Progenitor cell of endocrine pancreas (in vitro differentiated cells): ENCODE data around the gene ANKRD13C. TPM values are rescaled to one million over a fixed set of nuclear protein-coding genes. Genes with fewer than 3 reads are reported as not detected.
"Not testable (repeated sequence)": the region's sequence is repeated elsewhere in the genome, so short reads cannot be mapped to it uniquely, and the experiment has no call there.

Experiments used
- DNase-seq: peaks from one replicate; pipeline ENCODE4 v3.0.0; 2021; ENCODE audit warnings: low spot score; ENCODE audit not compliant: unreplicated experiment
- H3K27ac Mint-ChIP-seq: 2 replicates; pipeline ENCODE4 v1.8.0; 2021; ENCODE audit warnings: mild to moderate bottlenecking, moderate library complexity, mixed read lengths
- H3K27me3 Mint-ChIP-seq: 2 replicates; pipeline ENCODE4 v1.8.0; 2021; ENCODE audit warnings: mixed read lengths
- H3K36me3 Mint-ChIP-seq: 2 replicates; pipeline ENCODE4 v1.8.0; 2022; ENCODE audit warnings: mixed read lengths; ENCODE audit not compliant: insufficient read depth
- H3K4me1 Mint-ChIP-seq: 2 replicates; pipeline ENCODE4 v1.8.0; 2021; ENCODE audit warnings: low read depth, mixed read lengths
- H3K4me3 Mint-ChIP-seq: 2 replicates; pipeline ENCODE4 v1.8.0; 2021; ENCODE audit warnings: low read depth, mild to moderate bottlenecking, moderate library complexity, mixed read lengths
- H3K9me3 Mint-ChIP-seq: 2 replicates; pipeline ENCODE4 v1.8.0; 2021; ENCODE audit warnings: low read depth, mixed read lengths
- total RNA-seq: library from RNA; stranded (reverse); gene quantifications from 2 replicates; pipeline ENCODE4 v1.2.1, GENCODE V29; 2021
- TF ChIP-seq, protein P1 (sequence below): fragments of 200-600 bp; sonication (generic); IDR thresholded peaks from one replicate; pipeline ENCODE4 v1.5.0; 2021; ENCODE audit warnings: antibody characterized with exemption, mild to moderate bottlenecking; ENCODE audit not compliant: unreplicated experiment

ANKRD13C gene
- total RNA-seq, 1 donor from 2014 or later, result 21.5 TPM

DNA sequence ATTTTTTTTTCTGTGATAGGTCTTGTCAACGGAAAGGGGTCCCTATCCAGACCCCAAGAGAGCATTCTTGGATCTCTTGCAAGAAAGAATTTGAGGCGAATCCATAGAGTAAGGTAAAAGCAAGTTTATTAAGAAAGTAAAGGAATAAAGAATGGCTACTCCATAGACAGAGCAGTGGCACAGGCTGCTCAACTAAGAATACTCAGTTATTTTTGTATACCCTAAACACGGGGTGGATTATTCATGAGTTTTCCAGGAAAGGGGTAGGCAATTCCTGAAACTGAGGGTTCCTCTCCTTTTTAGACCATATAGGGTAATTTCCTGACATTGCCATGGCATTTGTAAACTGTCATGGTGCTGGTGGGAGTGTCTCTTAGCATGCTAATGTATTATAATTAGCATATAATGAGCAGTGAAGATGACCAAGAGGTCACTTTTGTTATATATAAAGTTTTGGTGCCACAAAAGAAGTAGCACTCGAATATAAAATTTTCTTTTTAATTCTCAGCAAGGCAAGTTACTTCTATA, 12.0 kb upstream of the ANKRD13C start:
- DNase-seq, H3K4me3 Mint-ChIP-seq, H3K27me3 Mint-ChIP-seq, H3K4me1 Mint-ChIP-seq, H3K36me3 Mint-ChIP-seq, H3K27ac Mint-ChIP-seq, H3K9me3 Mint-ChIP-seq: not testable (repeated sequence)

DNA sequence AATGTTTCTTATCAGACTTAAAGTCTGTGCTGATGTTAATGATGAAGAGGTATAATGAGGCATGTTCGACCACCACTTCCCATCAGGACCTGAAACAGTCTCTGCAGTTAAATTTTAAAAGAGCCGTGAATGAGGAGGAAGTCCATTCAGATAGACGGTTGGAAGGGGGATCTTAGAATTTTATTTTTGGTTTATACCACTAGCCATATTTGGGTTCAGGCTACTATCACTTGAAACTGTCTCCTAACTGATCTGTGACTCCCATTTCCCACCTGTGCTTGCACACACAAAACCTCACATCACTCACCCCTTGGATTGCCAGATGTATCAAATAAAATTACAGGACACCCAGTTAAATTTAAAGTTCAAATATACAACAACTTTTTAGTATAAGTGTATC, 9.9 kb upstream of the ANKRD13C start:
- H3K27me3 Mint-ChIP-seq, result no peaks in the 10 kb centered on the region
- DNase-seq, result no peak
- H3K9me3 Mint-ChIP-seq, result no peaks in the 10 kb centered on the region
- H3K4me3 Mint-ChIP-seq, result no peak overlapping the region
- H3K4me1 Mint-ChIP-seq, result peaks cover 11% of the 10 kb centered on the region
- H3K27ac Mint-ChIP-seq, result no peak overlapping the region
- H3K36me3 Mint-ChIP-seq, result peaks cover 6% of the 10 kb centered on the region
- TF ChIP-seq, protein P1, sequence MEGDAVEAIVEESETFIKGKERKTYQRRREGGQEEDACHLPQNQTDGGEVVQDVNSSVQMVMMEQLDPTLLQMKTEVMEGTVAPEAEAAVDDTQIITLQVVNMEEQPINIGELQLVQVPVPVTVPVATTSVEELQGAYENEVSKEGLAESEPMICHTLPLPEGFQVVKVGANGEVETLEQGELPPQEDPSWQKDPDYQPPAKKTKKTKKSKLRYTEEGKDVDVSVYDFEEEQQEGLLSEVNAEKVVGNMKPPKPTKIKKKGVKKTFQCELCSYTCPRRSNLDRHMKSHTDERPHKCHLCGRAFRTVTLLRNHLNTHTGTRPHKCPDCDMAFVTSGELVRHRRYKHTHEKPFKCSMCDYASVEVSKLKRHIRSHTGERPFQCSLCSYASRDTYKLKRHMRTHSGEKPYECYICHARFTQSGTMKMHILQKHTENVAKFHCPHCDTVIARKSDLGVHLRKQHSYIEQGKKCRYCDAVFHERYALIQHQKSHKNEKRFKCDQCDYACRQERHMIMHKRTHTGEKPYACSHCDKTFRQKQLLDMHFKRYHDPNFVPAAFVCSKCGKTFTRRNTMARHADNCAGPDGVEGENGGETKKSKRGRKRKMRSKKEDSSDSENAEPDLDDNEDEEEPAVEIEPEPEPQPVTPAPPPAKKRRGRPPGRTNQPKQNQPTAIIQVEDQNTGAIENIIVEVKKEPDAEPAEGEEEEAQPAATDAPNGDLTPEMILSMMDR, result no peak

DNA sequence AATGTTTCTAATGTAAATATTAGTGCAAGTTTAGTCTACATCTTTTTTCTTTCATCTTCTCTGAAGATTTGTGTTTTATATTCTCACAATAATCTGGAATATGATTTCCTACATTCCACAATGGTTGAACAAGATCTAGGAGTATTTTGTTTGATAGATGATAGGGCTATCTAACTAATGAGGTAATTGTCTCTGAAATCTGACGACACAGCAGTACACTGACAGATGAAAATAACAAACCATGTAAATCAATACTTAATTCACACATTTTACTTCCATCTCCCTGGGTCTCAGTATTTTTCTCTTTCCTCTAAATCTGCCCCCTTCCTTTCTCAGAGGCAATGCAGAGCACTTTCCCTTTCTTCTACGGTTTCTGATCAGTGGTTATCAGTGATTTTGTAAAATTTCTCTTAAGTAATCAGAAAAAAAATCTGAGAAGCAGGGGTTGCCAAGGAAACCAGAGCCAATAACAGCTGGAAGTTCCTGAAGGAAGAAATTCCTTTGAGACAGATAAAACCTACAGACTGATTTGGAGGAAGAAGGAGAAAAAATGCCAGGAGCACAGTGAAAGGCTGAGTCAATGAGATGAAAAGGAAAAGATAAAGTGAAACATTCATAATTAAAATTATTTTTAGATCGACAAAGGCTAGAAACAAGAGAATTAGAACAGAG, 7.3 kb upstream of the ANKRD13C start:
- Mint-ChIP-seq H3K27me3 (no peaks in the 10 kb centered on the region), H3K4me3 (no peak overlapping the region), H3K4me1 (peaks cover 11% of the 10 kb centered on the region), H3K27ac (peak overlapping the region; percentile 26), H3K9me3 (no peaks in the 10 kb centered on the region), H3K36me3 (no peaks in the 10 kb centered on the region)
- no peak for DNase-seq
- TF ChIP-seq, protein P1, result no peak

DNA sequence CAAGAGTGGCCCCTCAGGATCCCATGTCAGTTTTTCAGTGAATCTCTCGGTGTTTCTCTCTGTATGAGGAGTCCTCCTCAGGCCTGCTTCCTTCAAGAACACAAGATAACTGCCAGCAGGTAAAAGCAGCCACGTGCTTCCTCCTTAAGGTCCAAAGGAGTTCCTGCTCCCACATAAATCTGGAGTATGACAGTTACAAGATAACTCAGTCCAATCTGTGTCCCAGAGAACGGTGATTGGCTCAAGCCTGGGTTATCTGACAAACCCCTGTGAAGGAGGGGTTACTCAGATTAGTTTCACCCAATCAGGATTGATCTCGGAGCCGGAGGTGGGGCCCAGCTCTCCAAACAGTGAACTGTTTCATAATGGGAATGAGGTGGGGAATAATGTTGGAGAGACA, 5.8 kb upstream of the ANKRD13C start:
- no peaks in the 10 kb centered on the region for H3K9me3 Mint-ChIP-seq
- H3K27me3 Mint-ChIP-seq, result no peaks in the 10 kb centered on the region
- DNase-seq, result no peak
- TF ChIP-seq, protein P1, result no peak
- peaks cover 11% of the 10 kb centered on the region for H3K4me1 Mint-ChIP-seq
- no peaks in the 10 kb centered on the region for H3K36me3 Mint-ChIP-seq
- no peak overlapping the region for H3K4me3 Mint-ChIP-seq
- H3K27ac Mint-ChIP-seq, result peak overlapping the region; percentile 56

DNA sequence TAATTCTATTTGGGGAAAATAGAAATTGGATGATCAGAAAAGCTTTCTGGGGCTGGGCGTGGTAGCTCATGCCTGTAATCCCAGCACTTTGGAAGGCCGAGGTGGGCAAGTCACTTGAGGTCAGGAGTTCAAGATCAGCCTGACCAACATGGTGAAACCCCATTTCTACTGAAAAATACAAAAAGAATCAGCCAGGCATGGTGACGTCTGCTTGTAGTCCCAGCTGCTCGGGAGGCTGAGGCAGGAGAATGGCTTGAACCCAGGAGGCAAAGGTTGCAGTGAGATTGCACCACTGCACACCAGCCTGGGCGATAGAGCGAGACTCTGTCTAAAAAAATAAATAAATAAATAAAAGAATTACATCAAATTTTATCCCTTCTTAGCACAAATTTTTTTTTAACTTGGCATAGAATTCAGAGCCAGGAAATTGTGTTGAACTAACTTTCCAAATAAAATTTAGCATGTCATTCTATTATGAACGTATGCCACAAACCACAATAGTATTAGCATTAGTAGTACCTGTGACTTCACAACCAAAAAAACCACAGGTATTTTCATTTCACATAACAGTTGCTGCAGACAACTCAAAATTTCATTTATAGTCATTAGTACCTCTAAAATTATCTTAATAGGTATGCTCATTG, 4.5 kb upstream of the ANKRD13C start:
- H3K9me3 Mint-ChIP-seq, result no peaks in the 10 kb centered on the region
- DNase-seq, result no peak
- H3K36me3 Mint-ChIP-seq, result peaks cover 1% of the 10 kb centered on the region
- TF ChIP-seq, protein P1, result no peak
- H3K4me3 Mint-ChIP-seq, result no peak overlapping the region
- no peak overlapping the region for H3K27ac Mint-ChIP-seq
- H3K27me3 Mint-ChIP-seq, result no peaks in the 10 kb centered on the region
- H3K4me1 Mint-ChIP-seq, result peaks cover 14% of the 10 kb centered on the region
